H1 (cell line): ENCODE data around the gene SPATA13. TPM values are rescaled to one million over a fixed set of nuclear protein-coding genes. Genes with fewer than 3 reads are reported as not detected.

ENCODE experiments used
- CTCF ChIA-PET: fragments of 300-600 bp; sonication (Branson Sonifier 250); formaldehyde crosslinking; loops from one replicate; lab custom pipeline; 2021; ENCODE audit not compliant: partially characterized antibody; lab: Charles Lee
- POLR2A ChIA-PET: fragments of 300-600 bp; sonication (Branson Sonifier 250); formaldehyde crosslinking; loops from one replicate; lab custom pipeline; 2021; ENCODE audit warnings: inconsistent platforms; ENCODE audit not compliant: partially characterized antibody; lab: Charles Lee
- DNase-seq, 2 experiments: peaks; one replicate each; pipeline versions ENCODE4 v3.0.0 to v3.0.0-alpha.2; 2010 to 2022; ENCODE audit warnings: low spot score in 2 of 2, low read depth in 1 of 2, mixed read lengths in 1 of 2
- FAIRE-seq: peaks from 2 replicates; lab custom pipeline; 2011; peaks lifted over from hg19 to GRCh38; lab: Jason Lieb, UNC
- H2AFZ ChIP-seq: 2 replicates; pipeline ENCODE4 v1.8.1; 2012; ENCODE audit warnings: low read length, inconsistent platforms
- H2AK5ac ChIP-seq: 2 replicates; pipeline ENCODE4 v1.6.1; 2013; ENCODE audit warnings: low read depth, low read length
- H2BK120ac ChIP-seq: replicated peaks from 2 replicates; pipeline ENCODE3; 2013; ENCODE audit warnings: low read depth, low read length, inconsistent platforms
- H2BK12ac ChIP-seq: 2 replicates; pipeline ENCODE4 v1.6.1; 2013; ENCODE audit warnings: low read depth, low read length
- H2BK15ac ChIP-seq: 2 replicates; pipeline ENCODE4 v1.6.1; 2013; ENCODE audit warnings: low read length
- H2BK20ac ChIP-seq: 2 replicates; pipeline ENCODE4 v1.6.1; 2013; ENCODE audit warnings: low read length
- H2BK5ac ChIP-seq: 2 replicates; pipeline ENCODE4 v1.6.1; 2013; ENCODE audit warnings: low read depth, low read length
- H3K14ac ChIP-seq: 2 replicates; pipeline ENCODE4 v1.6.1; 2013; ENCODE audit warnings: inconsistent platforms; ENCODE audit not compliant: insufficient read length
- H3K18ac ChIP-seq: 2 replicates; pipeline ENCODE4 v1.6.1; 2013; ENCODE audit warnings: low read length; ENCODE audit errors: extremely low read depth
- H3K23ac ChIP-seq: 2 replicates; pipeline ENCODE4 v1.6.1; 2013; ENCODE audit warnings: inconsistent platforms; ENCODE audit not compliant: insufficient read length
- H3K23me2 ChIP-seq: 2 replicates; pipeline ENCODE4 v1.6.1; 2013; ENCODE audit warnings: low read depth, low read length
- H3K27ac ChIP-seq: 2 replicates; pipeline ENCODE4 v1.6.1; 2011; ENCODE audit warnings: low read depth, low read length, inconsistent platforms
- H3K27me3 ChIP-seq, 4 experiments: replicated peaks in 1 of 4; 1 replicate in 1 of 4; 2 replicates in 3 of 4; pipeline versions ENCODE4 v1.6.1 to v1.8.1; 2011 to 2013; ENCODE audit warnings: low read length in 3 of 4, mild to moderate bottlenecking in 3 of 4, inconsistent platforms in 2 of 4, mixed read lengths in 2 of 4, moderate library complexity in 1 of 4; ENCODE audit not compliant: control insufficient read depth in 3 of 4, insufficient read depth in 3 of 4; ENCODE audit errors: extremely low read depth in 1 of 4
- H3K36me3 ChIP-seq, 4 experiments: 2 replicates each; pipeline versions ENCODE4 v1.6.1 to v1.8.1; 2011 to 2013; ENCODE audit warnings: mild to moderate bottlenecking in 4 of 4, low read length in 3 of 4, moderate library complexity in 2 of 4, control low read depth in 1 of 4, inconsistent platforms in 1 of 4; ENCODE audit not compliant: insufficient read depth in 4 of 4, control insufficient read depth in 2 of 4
- H3K4ac ChIP-seq: replicated peaks from 2 replicates; pipeline ENCODE3; 2013; ENCODE audit warnings: low read length, low read depth, mixed read lengths, inconsistent platforms; ENCODE audit not compliant: insufficient read length
- H3K4me1 ChIP-seq, 4 experiments: replicated peaks in 1 of 4; 1 replicate in 1 of 4; 2 replicates in 3 of 4; pipeline versions ENCODE4 v1.6.1 to v1.8.1; 2011 to 2013; ENCODE audit warnings: low read length in 3 of 4, inconsistent platforms in 2 of 4, mixed read lengths in 1 of 4; ENCODE audit not compliant: insufficient read depth in 4 of 4, control insufficient read depth in 3 of 4
- H3K4me2 ChIP-seq, 2 experiments: 2 replicates each; pipeline versions ENCODE4 v1.6.1 to v1.8.1; 2011 to 2013; ENCODE audit warnings: low read depth in 2 of 2, low read length in 2 of 2, control low read depth in 1 of 2, inconsistent platforms in 1 of 2, mild to moderate bottlenecking in 1 of 2; ENCODE audit not compliant: insufficient read depth in 1 of 2
- H3K4me3 ChIP-seq, 4 experiments: fragments of 200-600, 300-600 bp in 1 of 4; sonication (generic), shearing (Covaris generic), sonication (Bioruptor Twin) in 1 of 4; 2 replicates each; pipeline versions ENCODE4 v1.5.1 to v1.8.1; 2011 to 2016; ENCODE audit warnings: low read length in 4 of 4, low read depth in 3 of 4, control low read depth in 2 of 4, inconsistent platforms in 2 of 4, mild to moderate bottlenecking in 2 of 4, mixed read lengths in 1 of 4, moderate library complexity in 1 of 4; ENCODE audit not compliant: insufficient read depth in 2 of 4; ENCODE audit errors: extremely low read depth in 1 of 4
- H3K56ac ChIP-seq: replicated peaks from 2 replicates; pipeline ENCODE3; 2013; ENCODE audit warnings: low read depth, mild to moderate bottlenecking, mixed read lengths, low read length, inconsistent platforms; ENCODE audit not compliant: insufficient read length
- H3K79me1 ChIP-seq: 2 replicates; pipeline ENCODE4 v1.6.1; 2013; ENCODE audit warnings: low read depth, low read length, control low read depth
- H3K79me2 ChIP-seq, 2 experiments: 2 replicates each; pipeline versions ENCODE4 v1.6.1 to v1.8.1; 2012 to 2013; ENCODE audit warnings: low read length in 2 of 2, mild to moderate bottlenecking in 2 of 2, inconsistent platforms in 1 of 2; ENCODE audit not compliant: insufficient read depth in 2 of 2, control insufficient read depth in 1 of 2
- H3K9ac ChIP-seq, 4 experiments: replicated peaks in 1 of 4; 1 replicate in 1 of 4; 2 replicates in 3 of 4; pipeline versions ENCODE4 v1.6.1 to v1.8.1; 2011 to 2013; ENCODE audit warnings: low read depth in 3 of 4, low read length in 3 of 4, control low read depth in 2 of 4, mild to moderate bottlenecking in 2 of 4, moderate library complexity in 2 of 4, inconsistent platforms in 1 of 4; ENCODE audit errors: extremely low read depth in 1 of 4
- H3K9me3 ChIP-seq, 2 experiments: 2 replicates each; pipeline versions ENCODE4 v1.6.1 to v1.8.1; 2012 to 2013; ENCODE audit warnings: mild to moderate bottlenecking in 2 of 2, moderate library complexity in 2 of 2, control low read depth in 1 of 2, inconsistent platforms in 1 of 2, low read depth in 1 of 2, low read length in 1 of 2, mixed read lengths in 1 of 2; ENCODE audit not compliant: insufficient read depth in 2 of 2
- H4K20me1 ChIP-seq, 2 experiments: replicated peaks in 1 of 2; 2 replicates each; pipeline versions ENCODE3 to v1.8.1; 2011 to 2013; ENCODE audit warnings: inconsistent platforms in 2 of 2, low read length in 2 of 2, mild to moderate bottlenecking in 1 of 2; ENCODE audit not compliant: insufficient read depth in 2 of 2, control insufficient read depth in 1 of 2
- H4K5ac ChIP-seq: 2 replicates; pipeline ENCODE4 v1.6.1; 2013; ENCODE audit warnings: low read length, low read depth, mixed read lengths, inconsistent platforms; ENCODE audit not compliant: insufficient read length
- H4K8ac ChIP-seq: 2 replicates; pipeline ENCODE4 v1.8.0; 2013; ENCODE audit warnings: mild to moderate bottlenecking, moderate library complexity, low read length, inconsistent platforms; ENCODE audit not compliant: insufficient read depth; ENCODE audit errors: extremely low read depth
- H4K91ac ChIP-seq: replicated peaks from 2 replicates; pipeline ENCODE3; 2013; ENCODE audit warnings: low read length, mixed read lengths, inconsistent platforms; ENCODE audit not compliant: insufficient read length
- CBX8 ChIP-seq: fragments of 300-800, 300-1000 bp; sonication (generic); IDR thresholded peaks from 2 replicates; pipeline ENCODE4 v1.7.1; 2016; ENCODE audit warnings: low read depth, low read length, borderline replicate concordance
- EZH2 ChIP-seq: fragments of 200-600 bp; sonication (generic); IDR thresholded peaks from 2 replicates; pipeline ENCODE4 v1.7.1; 2012; ENCODE audit warnings: low read depth, mild to moderate bottlenecking, moderate library complexity, low read length, inconsistent platforms; ENCODE audit not compliant: severe bottlenecking
- MAX ChIP-seq: IDR thresholded peaks from 2 replicates; pipeline ENCODE4 v1.6.1; 2012; ENCODE audit warnings: inconsistent platforms
- YY1 ChIP-seq: IDR thresholded peaks from 2 replicates; pipeline ENCODE4 v1.6.1; 2011; ENCODE audit warnings: low read depth, mild to moderate bottlenecking, low read length
- WGBS, 2 experiments: shearing (Covaris generic) in 1 of 2; methylation state at CpG; one replicate each; pipeline versions ENCODE4 v1.1.6 to v1.1.7; 2013 to 2015; ENCODE audit warnings: low lambda C conversion rate in 2 of 2, mixed read lengths in 2 of 2, inconsistent platforms in 1 of 2, low coverage in 1 of 2, missing lambda C conversion rate in 1 of 2; ENCODE audit not compliant: insufficient replicate concordance in 2 of 2, insufficient coverage in 1 of 2, insufficient read length in 1 of 2; ENCODE audit errors: extremely low coverage in 1 of 2, missing lambda C conversion rate in 1 of 2; 5-methylcytosine and 5-hydroxymethylcytosine counted together
- polyA plus RNA-seq, 7 experiments: library from polyadenylated mRNA; depleted of rRNA in 3 of 7; stranded (reverse) in 5 of 7; unstranded in 2 of 7; fragments of >200 nt in 5 of 7; fragments of 200-250 nt in 2 of 7; gene quantifications; 1 replicate in 5 of 7; 2 replicates in 1 of 7; 4 replicates in 1 of 7; pipeline versions ENCODE4 v1.2.1 to v1.2.3, GENCODE V29; 2011 to 2013; ENCODE audit warnings: missing spikeins in 2 of 7, mixed read lengths in 2 of 7
- total RNA-seq: library from RNA; stranded (reverse); fragmentation: NEBNext Ultra II Directional; extraction: Animal tissue kit (Norgen Biotek cat#: 25700); gene quantifications from 2 replicates; pipeline ENCODE4 v1.2.1, GENCODE V29; 2021

SPATA13 gene
- total and polyA plus RNA-seq, 2 of the 8 experiments (the other 6 are each of a cell fraction or from before 2014, with no cell fraction given) = 12.6 to 30.9 TPM

- Histone ChIP-seq H2BK15ac (no peak overlapping the region), H2AFZ (no peak overlapping the region), H3K23ac (no peak overlapping the region), H4K5ac (no peak overlapping the region), H2BK120ac (no peak overlapping the region), H3K79me1 (peaks cover 4% of the 10 kb centered on the region), H3K4me1 (peaks cover 2 to 15% (median 3%) of the 10 kb centered on the region in 4 experiments; a peak in 4 of 7 replicates), H3K4me2 (no peak overlapping the region), H4K20me1 (peaks cover 0 to 13% of the 10 kb centered on the region in 2 experiments), H2BK12ac (no peak overlapping the region), H4K8ac (no peak overlapping the region), H3K56ac (no peak overlapping the region), H3K4me3 (no peak overlapping the region), H3K79me2 (peaks cover 0 to 27% of the 10 kb centered on the region in 2 experiments; a peak in 2 of 4 replicates), H3K23me2 (no peaks in the 10 kb centered on the region), H3K9me3 (no peaks in the 10 kb centered on the region), H2AK5ac (no peak overlapping the region), H3K9ac (no peak overlapping the region), H2BK20ac (no peak overlapping the region), H3K36me3 (0 out of 8 replicates have a peak, but pooled peaks cover 0 to 7% (median 1%) of the 10 kb centered on the region in 4 experiments), H2BK5ac (no peak overlapping the region), H3K14ac (no peak overlapping the region), H3K4ac (no peak overlapping the region), H4K91ac (no peak overlapping the region), H3K18ac (no peak overlapping the region), H3K27ac (no peak overlapping the region), H3K27me3 (no peaks in the 10 kb centered on the region)
- no peak for DNase-seq
- ChIA-PET POLR2A (no interaction called here), CTCF (interaction anchor here (1.6 to 3.6 kb wide), 3 partner anchors 8 to 240 kb away, joined by 3 to 12 read pairs (median 7); no protein-coding TSS in a partner anchor)
- no peak for FAIRE-seq
- 94% methylated on average over 9 of the region's 9 CpGs; no CpG with 5 or more reads in 1 of the 2 experiments for WGBS, 2 experiments
- TF ChIP-seq CBX8 = no peak
- no peak for TF ChIP-seq MAX
- no peak for TF ChIP-seq YY1
- TF ChIP-seq EZH2 = no peak
Observed at GRCh38 chr13:24224232-24224680, 63.7 kb downstream of the SPATA13 start.
